Colonic mucosa (tissue), 4 donors: ENCODE measurements around the gene KIF26A. TPM values are rescaled to one million over a fixed set of nuclear protein-coding genes. Genes with fewer than 3 reads are reported as not detected.

Experiments used
- DNase-seq: peaks from one replicate; pipeline ENCODE4 v3.0.0-alpha.2; 2020
- H3K27ac ChIP-seq: fragments of 200-600 bp; one replicate; pipeline ENCODE4 v1.8.0; 2021
- H3K27me3 ChIP-seq: fragments of 200-600 bp; one replicate; pipeline ENCODE4 v1.8.0; 2021
- H3K36me3 ChIP-seq: fragments of 200-600 bp; one replicate; pipeline ENCODE4 v1.8.0; 2021
- H3K4me1 ChIP-seq: fragments of 200-600 bp; one replicate; pipeline ENCODE4 v1.8.0; 2021; ENCODE audit warnings: mild to moderate bottlenecking
- H3K4me3 ChIP-seq: fragments of 200-600 bp; one replicate; pipeline ENCODE4 v1.8.0; 2021
- H3K9ac ChIP-seq, 2 donors: one replicate each; pipeline ENCODE4 v1.7.0; 2013; ENCODE audit warnings: control low read depth in 2 of 2, low read depth in 2 of 2, low read length in 2 of 2
- H3K9me3 ChIP-seq: fragments of 200-600 bp; one replicate; pipeline ENCODE4 v1.8.0; 2021
- intact Hi-C: fragments of 100-400 bp; cut with DNase I; formaldehyde crosslinking; loops from one replicate; pipeline ENCODE4 v1.14.1; 2022
- total RNA-seq, 2 donors: library from RNA; stranded (reverse); fragmentation: NEBNext Ultra II Directional in 1 of 2; extraction: Animal tissue kit (Norgen Biotek cat#: 25700) in 1 of 2; gene quantifications; one replicate each; pipeline ENCODE4 v1.2.1, GENCODE V29; 2021
- TF ChIP-seq, protein P1 (sequence below): fragments of 200-600 bp; IDR thresholded peaks from one replicate; pipeline ENCODE4 v1.8.0; 2022; ENCODE audit warnings: antibody characterized with exemption, mild to moderate bottlenecking
- donor health status: healthy.
- donor health status: DM: no; HTN: no; CAD: no.
- donor health status: DM: no; HTN: no; CAD: no.

The KIF26A gene
- total RNA-seq, 2 donors from 2014 or later: 6.6 to 20.0 TPM

DNA sequence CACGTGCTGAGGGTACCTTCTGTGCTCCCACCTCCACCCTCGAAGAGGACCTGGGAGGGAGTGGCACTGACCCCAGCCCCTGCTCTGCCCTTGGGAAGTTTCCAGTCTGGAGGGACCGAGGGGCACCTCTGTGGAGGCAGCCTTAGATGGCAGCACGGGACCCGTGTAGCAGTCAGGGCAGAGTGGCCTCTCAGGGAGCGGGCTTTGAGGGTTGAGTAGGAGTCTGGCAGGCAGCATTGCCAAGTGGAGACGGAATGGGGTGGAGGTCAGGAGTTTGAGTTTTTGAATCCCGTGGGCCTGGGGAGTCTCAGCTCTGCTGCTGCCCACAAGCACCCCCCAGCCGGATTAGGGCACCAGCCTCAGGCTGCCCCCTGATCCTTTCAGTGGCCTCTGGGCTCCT is 21.6 kb downstream of the KIF26A start:
- no peaks in the 10 kb centered on the region for H3K27me3 ChIP-seq
- no peak overlapping the region for H3K27ac ChIP-seq
- H3K9ac ChIP-seq: no peak overlapping the region
- TF ChIP-seq, protein P1, sequence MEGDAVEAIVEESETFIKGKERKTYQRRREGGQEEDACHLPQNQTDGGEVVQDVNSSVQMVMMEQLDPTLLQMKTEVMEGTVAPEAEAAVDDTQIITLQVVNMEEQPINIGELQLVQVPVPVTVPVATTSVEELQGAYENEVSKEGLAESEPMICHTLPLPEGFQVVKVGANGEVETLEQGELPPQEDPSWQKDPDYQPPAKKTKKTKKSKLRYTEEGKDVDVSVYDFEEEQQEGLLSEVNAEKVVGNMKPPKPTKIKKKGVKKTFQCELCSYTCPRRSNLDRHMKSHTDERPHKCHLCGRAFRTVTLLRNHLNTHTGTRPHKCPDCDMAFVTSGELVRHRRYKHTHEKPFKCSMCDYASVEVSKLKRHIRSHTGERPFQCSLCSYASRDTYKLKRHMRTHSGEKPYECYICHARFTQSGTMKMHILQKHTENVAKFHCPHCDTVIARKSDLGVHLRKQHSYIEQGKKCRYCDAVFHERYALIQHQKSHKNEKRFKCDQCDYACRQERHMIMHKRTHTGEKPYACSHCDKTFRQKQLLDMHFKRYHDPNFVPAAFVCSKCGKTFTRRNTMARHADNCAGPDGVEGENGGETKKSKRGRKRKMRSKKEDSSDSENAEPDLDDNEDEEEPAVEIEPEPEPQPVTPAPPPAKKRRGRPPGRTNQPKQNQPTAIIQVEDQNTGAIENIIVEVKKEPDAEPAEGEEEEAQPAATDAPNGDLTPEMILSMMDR: no peak
- H3K36me3 ChIP-seq: no peaks in the 10 kb centered on the region
- DNase-seq: no peak
- no peak overlapping the region for H3K4me3 ChIP-seq
- intact Hi-C loops: no loop called here
- no peaks in the 10 kb centered on the region for H3K4me1 ChIP-seq
- H3K9me3 ChIP-seq: no peaks in the 10 kb centered on the region

DNA sequence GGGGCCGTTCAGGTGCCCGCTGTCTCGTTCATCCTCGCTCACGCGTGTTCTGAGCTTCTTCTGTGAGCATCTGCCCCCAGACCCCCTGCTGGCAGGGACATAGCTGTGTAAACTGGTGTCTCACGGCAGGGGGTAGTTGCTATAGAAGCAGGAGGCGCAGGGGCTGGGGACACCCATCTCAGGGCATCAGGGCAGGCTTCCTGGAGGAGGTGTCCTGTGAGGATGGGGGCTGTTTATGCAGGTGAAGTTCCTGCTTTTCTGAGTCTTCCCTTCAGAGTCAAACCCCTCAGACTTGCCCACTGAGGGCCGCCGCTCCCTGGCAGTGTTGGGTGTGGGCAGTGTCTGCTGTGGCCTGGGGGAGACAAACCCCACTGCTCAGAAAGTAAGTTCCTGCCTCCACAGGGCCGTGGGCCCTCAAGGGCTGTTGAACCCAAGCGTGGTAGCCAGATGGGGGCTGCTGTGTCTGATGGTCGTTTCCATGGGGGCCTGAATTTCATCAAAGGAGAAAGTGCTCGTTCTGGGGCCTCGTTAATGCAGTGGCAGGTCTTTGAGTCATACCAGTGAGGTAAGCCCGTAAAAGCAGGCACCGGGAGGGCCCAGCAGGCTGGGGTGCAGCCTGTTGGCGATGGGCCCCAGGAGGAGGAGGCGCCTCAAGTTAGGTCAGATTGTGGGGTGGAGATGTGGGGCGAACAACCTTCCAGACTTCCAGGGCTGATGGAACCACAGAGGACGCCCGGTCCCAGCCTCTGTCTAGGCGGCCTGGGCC is 23.4 kb downstream of the KIF26A start:
- H3K27me3 ChIP-seq: no peaks in the 10 kb centered on the region
- H3K9ac ChIP-seq: no peak overlapping the region
- no peaks in the 10 kb centered on the region for H3K4me1 ChIP-seq
- no peak for DNase-seq
- no peak overlapping the region for H3K27ac ChIP-seq
- H3K4me3 ChIP-seq: no peak overlapping the region
- TF ChIP-seq, protein P1: no peak
- H3K36me3 ChIP-seq: no peaks in the 10 kb centered on the region
- intact Hi-C loops: no loop called here
- H3K9me3 ChIP-seq: no peaks in the 10 kb centered on the region

DNA sequence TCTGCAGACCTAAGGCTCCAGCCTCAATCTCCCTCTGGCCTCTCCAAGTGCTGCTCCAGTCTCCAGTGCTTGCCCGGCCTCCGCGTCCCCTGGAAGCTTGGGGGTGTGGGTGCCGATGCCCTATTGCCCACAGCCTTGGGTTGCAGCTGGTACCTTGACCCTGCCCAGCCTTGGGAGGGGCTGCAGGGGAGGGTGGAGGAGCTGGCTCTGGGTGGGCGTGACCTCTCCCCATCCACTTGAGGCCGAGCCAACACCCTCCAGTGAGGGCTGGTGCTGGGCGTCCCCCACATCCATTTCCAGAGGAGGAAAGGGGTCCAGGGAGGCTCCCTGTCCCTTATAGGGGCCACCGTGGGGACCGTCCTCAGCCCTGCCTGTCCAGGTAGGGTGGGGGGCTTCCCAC is 24.1 kb downstream of the KIF26A start:
- no peaks in the 10 kb centered on the region for H3K9me3 ChIP-seq
- no peaks in the 10 kb centered on the region for H3K27me3 ChIP-seq
- H3K4me3 ChIP-seq: no peak overlapping the region
- H3K4me1 ChIP-seq: no peaks in the 10 kb centered on the region
- H3K36me3 ChIP-seq: no peaks in the 10 kb centered on the region
- no peak overlapping the region for H3K27ac ChIP-seq
- intact Hi-C loops: no loop called here
- TF ChIP-seq, protein P1: no peak
- H3K9ac ChIP-seq: no peak overlapping the region
- DNase-seq: no peak

DNA sequence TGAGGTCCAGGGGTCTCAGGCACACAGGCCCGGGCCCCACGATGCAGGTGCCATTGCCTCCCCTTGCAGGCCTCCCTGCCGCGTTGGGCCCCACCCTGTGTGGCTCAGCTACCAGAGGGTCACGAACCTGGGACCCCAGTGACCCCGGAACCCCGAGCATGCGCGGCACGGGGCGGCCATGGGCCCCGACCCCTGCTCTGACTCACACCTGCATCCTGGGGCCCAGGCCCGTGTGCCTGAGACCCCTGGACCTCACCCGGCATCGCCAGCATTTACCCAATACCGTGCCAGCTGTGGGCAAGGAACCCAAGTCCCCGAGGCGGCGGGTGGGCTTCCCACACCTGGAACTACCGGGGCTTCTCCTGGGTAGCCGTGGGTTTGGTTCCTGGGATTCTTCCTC is 25.2 kb downstream of the KIF26A start:
- TF ChIP-seq, protein P1: no peak
- intact Hi-C loops: no loop called here

DNA sequence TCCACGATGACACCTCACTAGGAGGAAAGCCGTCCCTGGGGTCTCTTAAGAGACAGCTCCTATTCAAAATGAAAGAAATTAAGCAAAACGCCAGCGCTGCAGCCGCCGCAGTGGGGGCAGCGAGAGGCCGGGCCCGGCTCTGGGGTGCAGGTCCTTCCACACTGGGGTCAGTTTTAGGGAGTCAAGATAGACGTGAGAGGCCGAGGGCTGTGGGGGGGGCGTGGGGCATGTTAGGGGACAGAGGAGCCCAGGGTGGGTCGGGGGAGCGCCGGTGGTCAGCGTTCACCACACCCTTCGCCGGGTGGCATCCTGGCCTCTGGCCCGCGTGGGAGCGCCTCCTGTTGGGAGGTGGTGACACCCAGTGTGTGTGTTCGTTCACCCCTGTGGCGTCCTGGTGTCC is 25.7 kb downstream of the KIF26A start:
- intact Hi-C loops: no loop called here
- Histone ChIP-seq H3K9me3 (no peaks in the 10 kb centered on the region), H3K36me3 (no peaks in the 10 kb centered on the region), H3K9ac (no peak overlapping the region), H3K27me3 (no peaks in the 10 kb centered on the region), H3K4me1 (no peaks in the 10 kb centered on the region), H3K27ac (no peak overlapping the region), H3K4me3 (no peak overlapping the region)
- DNase-seq: no peak
- TF ChIP-seq, protein P1: no peak

More for the DNA sequence above, 25.2 kb downstream of the KIF26A start:
- Histone ChIP-seq H3K9me3 (no peaks in the 10 kb centered on the region), H3K4me3 (no peak overlapping the region), H3K27ac (no peak overlapping the region), H3K9ac (no peak overlapping the region), H3K4me1 (no peaks in the 10 kb centered on the region), H3K36me3 (no peaks in the 10 kb centered on the region), H3K27me3 (no peaks in the 10 kb centered on the region)
- DNase-seq: no peak
